HG03280 (cell line): ENCODE measurements around the gene HHAT.
"Not testable (repeated sequence)": the region's sequence is repeated elsewhere in the genome, so short reads cannot be mapped to it uniquely, and the experiment has no call there.

Experiments
- ATAC-seq: cut with Tn5 transposase; IDR thresholded peaks from one replicate; pipeline ENCODE4 v1.9.1; 2021; ENCODE audit warnings: mild to moderate bottlenecking, moderate library complexity; ENCODE audit not compliant: unreplicated experiment

HHAT gene

GRCh38 chr1:210385228-210385627 is 56.5 kb downstream of the HHAT start:
- ATAC-seq: no peak

DNA sequence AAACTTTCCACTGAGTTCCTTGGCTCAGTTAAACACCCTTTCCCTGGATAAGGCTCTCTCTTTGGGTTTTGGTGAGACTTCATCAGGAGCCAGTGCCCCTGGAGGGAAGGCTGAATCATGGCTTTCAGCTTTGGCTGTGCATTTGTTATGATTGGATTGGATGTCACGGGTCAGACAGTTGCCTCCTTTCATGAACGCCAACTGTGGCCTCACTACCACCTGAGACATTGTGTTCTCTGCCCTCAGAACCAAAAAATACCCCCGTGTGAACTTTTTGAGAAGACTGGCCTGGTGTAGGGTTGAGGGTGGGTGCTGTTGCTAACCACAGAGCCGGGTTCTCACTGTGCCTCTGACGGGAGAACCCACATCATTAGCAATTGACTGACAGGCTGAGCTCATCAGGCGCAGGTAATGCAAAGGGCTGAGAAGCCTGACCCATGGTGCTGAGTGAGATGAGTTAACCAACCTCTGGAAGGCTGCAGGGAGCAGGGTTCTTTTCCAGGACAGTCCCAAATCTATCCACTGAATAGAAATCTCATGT is 65.6 kb downstream of the HHAT start:
- no peak for ATAC-seq

DNA sequence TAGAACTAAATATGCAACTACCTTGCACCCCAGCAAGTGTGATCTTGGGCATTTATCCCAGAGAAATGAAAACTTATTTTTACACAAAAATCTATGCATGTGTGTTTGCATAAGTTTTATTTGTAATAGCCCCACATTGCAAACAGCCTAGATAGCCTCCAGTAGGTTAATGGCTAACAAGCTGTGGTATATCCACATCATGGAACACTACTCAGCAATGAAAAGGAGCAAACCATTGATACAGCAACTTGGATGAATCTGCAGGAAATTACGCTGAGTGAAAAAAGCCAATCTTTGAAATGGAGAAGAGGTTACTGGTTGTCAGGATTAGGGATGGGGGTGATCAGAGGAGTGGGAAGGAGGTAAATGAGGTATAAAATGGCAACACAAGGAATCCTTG is 67.8 kb downstream of the HHAT start:
- ATAC-seq: no peak

DNA sequence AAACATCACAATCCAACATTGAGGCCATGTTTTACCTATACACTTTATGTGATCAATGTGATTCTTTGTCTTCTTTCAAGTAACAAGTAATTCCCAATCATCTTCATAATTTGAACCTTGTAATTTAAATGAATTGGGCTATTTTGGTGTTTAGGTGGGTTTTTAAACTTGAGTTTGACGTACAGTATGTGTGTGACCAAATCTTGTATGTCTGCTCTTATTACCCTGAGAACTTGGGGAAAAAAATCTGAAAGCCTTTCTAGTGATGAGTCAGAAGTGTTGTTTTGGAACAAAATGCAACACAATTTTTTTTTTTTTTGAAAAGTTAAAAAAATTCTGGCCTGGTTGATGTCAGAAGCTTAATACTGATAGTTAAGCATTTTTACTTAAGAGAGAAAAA is 68.5 kb downstream of the HHAT start:
- ATAC-seq: no peak

GRCh38 chr1:210397681-210398080 is 69.0 kb downstream of the HHAT start:
- ATAC-seq: no peak

DNA sequence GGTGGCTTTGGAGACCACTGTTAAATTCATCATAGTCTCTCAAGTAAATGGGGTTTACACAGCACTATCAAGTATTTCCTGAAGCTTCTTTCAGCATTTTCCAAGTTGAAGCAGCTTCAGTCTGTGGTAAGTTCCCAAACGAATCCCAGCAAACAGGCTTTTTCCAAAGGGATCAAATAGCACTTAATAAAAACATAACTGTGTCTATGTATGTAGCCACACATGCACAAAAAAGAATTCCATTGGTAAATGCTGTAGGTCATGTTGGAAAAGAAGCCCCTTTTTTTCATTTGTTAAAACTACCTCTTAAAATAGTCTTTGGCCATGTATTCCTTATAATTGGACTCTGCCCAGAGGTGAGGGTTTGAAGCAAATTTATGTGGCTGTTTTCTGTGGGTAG is 69.8 kb downstream of the HHAT start:
- no peak for ATAC-seq

DNA sequence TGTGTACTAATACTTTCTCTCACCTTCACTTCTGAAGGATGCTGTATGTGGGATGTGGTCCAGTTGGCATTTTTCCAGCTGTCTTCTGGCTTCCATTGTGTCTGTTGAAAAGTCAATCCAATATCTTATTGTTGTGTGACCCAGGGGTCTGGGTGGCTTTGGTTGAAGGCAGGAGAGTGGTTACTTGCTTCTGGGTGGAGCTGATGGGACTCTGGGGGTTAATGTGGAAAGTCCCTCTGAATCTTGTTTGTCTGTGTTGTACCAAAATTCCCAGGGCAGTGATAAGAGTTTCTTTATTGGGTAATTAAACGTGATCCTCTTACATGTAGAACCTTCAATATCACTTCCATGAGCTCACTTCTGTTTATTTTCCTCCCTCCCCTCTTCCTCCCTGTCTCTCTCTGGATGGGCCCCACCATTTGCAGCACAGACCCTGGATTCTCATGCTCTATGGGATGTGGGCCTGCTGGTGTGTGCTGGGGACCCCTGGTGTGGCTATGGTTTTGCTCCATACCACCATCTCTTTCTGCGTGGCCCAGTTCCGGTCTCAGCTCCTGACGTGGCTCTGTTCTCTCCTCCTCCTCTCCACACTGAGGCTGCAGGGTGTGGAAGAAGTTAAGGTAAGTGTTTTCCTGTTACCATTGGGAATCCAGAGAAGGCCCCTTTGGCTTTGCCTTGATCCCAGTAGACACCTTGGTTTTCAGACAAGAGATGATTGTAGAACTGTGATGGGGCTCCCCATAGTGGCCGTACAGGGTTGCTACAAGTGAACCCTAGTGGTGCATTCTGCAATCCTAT is 71.5 kb downstream of the HHAT start:
- ATAC-seq: peak; percentile 91

DNA sequence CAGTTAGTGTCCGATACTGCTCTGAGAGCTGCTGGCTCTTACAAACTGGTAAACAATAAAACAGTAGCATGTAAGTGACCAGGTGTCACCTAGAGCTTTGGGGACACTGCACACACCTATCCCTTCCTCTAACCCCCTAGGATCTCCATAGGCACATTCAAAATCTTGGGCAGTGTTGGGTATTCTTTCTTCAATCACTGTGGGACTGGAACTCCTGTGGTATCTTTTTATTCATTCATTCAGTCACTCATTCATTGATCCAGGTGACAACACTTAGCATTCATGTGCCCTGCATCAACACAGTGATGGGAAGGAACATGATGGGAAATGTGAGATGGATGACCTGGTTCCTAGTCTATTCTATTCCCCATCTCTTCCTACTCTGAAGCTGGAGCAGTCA is 73.9 kb downstream of the HHAT start:
- no peak for ATAC-seq

GRCh38 chr1:210405316-210405715 is 76.6 kb downstream of the HHAT start:
- no peak for ATAC-seq

- ATAC-seq: not testable (repeated sequence)
These were observed 77.6 kb downstream of the HHAT start for GRCh38 chr1:210406341-210406740.

DNA sequence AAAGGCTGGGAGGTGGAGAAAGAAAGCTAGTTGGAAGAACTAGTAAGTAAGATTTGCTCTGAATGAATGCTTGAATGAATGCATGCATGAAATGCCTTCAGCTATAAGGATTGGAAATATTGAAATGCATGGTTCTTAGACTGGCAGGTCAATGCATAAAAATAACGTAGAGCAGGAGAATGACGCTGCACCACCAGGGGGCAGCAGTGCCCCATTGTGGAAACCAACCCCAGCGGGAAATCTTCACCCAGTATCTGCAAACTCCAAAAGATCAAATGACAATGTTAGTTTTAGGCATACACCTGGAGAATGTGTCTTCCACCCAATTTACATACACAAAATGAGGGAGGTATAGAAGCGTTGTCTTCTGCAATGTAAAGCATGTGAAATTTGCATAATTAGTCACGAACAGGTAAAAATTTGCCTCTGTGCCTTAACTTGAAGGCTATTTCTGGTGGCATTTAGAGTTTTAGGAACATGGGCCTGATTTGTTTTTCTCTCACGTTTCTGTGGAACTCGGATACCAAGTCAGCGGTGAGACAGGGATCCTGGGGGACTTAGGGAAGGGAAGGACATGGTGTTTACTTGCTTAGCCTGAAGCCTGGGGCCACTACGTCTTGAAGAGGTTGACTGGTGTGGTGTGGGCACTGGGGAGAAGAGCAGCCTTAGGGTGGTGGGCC is 78.6 kb downstream of the HHAT start:
- ATAC-seq: peak; percentile 72

- no peak for ATAC-seq
These were observed 79.2 kb downstream of the HHAT start for GRCh38 chr1:210407887-210408252.

GRCh38 chr1:210412240-210412639 is 83.5 kb downstream of the HHAT start:
- no peak for ATAC-seq

DNA sequence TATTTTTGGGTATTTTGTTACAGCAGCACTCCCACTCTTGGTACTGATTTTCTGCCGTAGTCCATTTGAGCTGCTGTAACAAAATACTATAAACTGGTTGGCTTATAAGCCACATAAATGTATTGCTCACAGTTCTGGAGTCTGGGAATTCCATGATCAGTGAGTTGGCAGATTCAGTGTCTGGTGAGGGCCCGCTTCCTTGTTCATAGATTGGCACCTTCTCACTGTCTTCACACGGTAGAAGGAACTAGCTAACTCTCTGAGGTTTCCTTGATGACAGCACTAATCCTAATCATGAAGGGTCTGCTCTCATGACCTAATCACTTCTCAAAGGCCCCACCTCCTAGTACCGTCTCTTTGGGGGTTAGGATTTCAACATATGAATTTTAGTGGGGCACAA is 85.2 kb downstream of the HHAT start:
- no peak for ATAC-seq

GRCh38 chr1:210415846-210416448 is 87.2 kb downstream of the HHAT start:
- ATAC-seq: no peak

DNA sequence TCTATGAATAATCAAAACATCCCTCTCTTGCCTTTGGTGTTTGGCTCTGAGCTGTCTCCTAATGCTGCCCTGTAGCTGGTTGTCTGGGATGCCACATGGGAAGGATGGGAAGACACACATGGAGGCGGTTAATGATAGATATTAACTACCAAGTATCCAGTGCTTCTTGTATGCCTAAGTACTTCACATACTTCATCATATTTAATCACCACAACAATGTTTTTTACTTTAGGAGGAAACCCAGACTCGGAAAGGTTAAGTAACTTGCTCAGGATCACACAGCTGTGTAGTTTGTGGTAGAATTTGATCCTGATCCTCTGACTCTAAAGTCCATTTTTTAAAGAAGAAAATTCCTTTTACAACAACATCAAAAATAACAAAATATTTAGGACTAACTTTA is 88.0 kb downstream of the HHAT start:
- ATAC-seq: no peak

- no peak for ATAC-seq
These were observed 89.2 kb downstream of the HHAT start for GRCh38 chr1:210417881-210418280.

- ATAC-seq: no peak
These were observed 90.4 kb downstream of the HHAT start for GRCh38 chr1:210418863-210419650.

DNA sequence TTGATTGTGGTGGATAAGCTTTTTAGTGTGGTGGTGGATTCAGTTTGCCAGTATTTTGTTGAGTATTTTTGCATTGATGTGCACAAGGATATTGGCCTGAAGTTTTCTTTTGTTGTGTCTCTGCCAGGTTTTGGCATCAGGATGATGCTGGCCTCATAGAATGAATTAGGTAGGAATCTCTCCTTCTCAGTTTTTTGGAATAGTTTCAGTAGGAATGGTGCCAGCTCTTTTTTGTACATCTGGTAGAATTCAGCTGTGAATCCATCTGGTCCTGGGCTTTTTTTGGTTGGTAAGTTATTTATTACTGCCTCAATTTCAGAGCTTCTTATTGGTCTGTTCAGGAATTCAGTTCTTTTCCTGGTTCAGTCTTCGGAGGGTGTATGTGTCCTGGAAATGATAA is 98.0 kb downstream of the HHAT start:
- ATAC-seq: not testable (repeated sequence)

DNA sequence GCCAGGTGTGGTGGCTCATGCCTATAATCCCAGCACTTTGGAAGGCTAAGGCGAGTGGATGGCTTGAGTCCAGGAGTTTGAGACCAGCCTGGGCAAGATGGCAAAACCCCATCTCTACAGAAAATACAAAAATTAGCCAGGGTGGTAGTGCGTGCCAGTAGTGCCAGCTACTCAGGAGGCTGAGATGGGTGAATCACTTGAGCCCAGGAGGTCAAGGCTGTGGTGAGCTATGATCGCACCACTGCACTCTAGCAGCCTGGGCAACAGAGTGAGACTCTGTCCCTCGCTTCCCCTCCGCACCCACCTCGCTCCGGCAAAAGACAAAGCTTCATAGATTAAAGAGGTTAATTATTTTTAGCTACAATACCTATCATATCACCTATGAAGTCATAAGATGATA is 100.0 kb downstream of the HHAT start:
- ATAC-seq: no peak

DNA sequence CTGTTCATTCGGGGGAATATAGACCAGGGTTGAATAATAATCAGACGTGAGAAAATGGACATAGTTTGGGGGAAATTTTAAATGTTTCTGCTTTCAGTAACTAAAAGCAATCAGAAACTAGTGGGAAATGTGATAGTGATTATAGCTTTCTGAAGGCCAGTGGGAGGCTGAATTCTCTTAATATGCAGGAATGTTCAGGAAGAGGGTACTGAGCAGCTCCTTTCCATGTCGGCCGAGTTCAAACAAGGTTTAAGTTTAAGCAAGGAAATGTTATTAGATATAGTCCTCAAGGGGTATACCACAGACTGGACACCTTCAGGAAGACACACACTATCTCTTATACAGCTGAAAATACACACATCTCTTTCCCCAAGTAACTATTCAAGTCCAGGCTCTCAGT is 105.5 kb downstream of the HHAT start:
- no peak for ATAC-seq
